HCT116 (cell line): ENCODE results near the gene PTPRC. TPM values are rescaled to one million over a fixed set of nuclear protein-coding genes. Genes with fewer than 3 reads are reported as not detected.

Experiments used
- ATAC-seq: fragments of 200-7000 bp; cut with Tn5 transposase; 2 replicates; pipeline ENCODE4 v1.9.1; 2020; ENCODE audit warnings: mild to moderate bottlenecking, moderate library complexity
- BruUV-seq: library from RNA; stranded (reverse); fragments of 400-500 nt; replicated peaks from 2 replicates; lab custom pipeline; 2021; lab: Mats Ljungman, UMichigan
- CTCF ChIA-PET: fragments of 300-600 bp; sonication (Branson Sonifier 250); formaldehyde crosslinking; loops from one replicate; lab custom pipeline; 2021; ENCODE audit warnings: antibody characterized with exemption; lab: Charles Lee
- POLR2A ChIA-PET: fragments of 300-600, 350-600 bp; sonication (Branson Sonifier 250); formaldehyde crosslinking; loops from one replicate; lab custom pipeline; 2021; ENCODE audit warnings: antibody characterized with exemption; lab: Charles Lee
- RAD21 ChIA-PET, 2 experiments: fragments of 300-600 bp; sonication (Branson Sonifier 250); formaldehyde crosslinking; loops; one replicate each; lab custom pipeline; 2023; ENCODE audit warnings: low total read pairs in 2 of 2; ENCODE audit not compliant: uncharacterized antibody in 2 of 2, unreplicated experiment in 2 of 2, low non-redundant PET in 1 of 2; lab: Charles Lee
- DNase-seq: peaks from one replicate; pipeline ENCODE4 v3.0.0-alpha.2; 2010; ENCODE audit warnings: low read depth, low spot score
- H2AFZ ChIP-seq: fragments of 200-600 bp; shearing (Covaris generic), sonication (generic); 2 replicates; pipeline ENCODE4 v1.6.1; 2017; ENCODE audit warnings: low read depth, mixed run types, mixed read lengths, antibody characterized with exemption, low read length; ENCODE audit not compliant: poor library complexity, severe bottlenecking
- H3K27ac ChIP-seq: 2 replicates; pipeline ENCODE4 v1.5.1; 2012; ENCODE audit warnings: low read depth, low read length
- H3K27me3 ChIP-seq: fragments of 200-600 bp; sonication (generic); 2 replicates; pipeline ENCODE4 v1.6.1; 2016; ENCODE audit warnings: mixed run types, low read length, mixed read lengths; ENCODE audit not compliant: insufficient read depth
- H3K36me3 ChIP-seq, 2 experiments: fragments of 200-500 bp in 1 of 2; fragments of 200-600 bp in 1 of 2; sonication (Bioruptor generic) in 1 of 2; sonication (generic) in 1 of 2; 2 replicates each; pipeline versions ENCODE4 v1.5.1 to v1.6.1; 2014 to 2016; ENCODE audit warnings: low read length in 2 of 2, inconsistent platforms in 1 of 2, mixed read lengths in 1 of 2, mixed run types in 1 of 2; ENCODE audit not compliant: insufficient read depth in 2 of 2, control insufficient read depth in 1 of 2
- H3K4me1 ChIP-seq, 2 experiments: fragments of 200-600 bp in 1 of 2; sonication (generic) in 1 of 2; 2 replicates each; pipeline versions ENCODE4 v1.5.1 to v1.6.1; 2012 to 2017; ENCODE audit warnings: low read length in 2 of 2, inconsistent platforms in 1 of 2, mild to moderate bottlenecking in 1 of 2, mixed read lengths in 1 of 2, mixed run types in 1 of 2, moderate library complexity in 1 of 2; ENCODE audit not compliant: insufficient read depth in 2 of 2, control insufficient read depth in 1 of 2
- H3K4me2 ChIP-seq: fragments of 200-600 bp; sonication (generic); 2 replicates; pipeline ENCODE4 v1.6.1; 2017; ENCODE audit warnings: mixed run types, low read length, mixed read lengths
- H3K4me3 ChIP-seq, 2 experiments: fragments of 200-600 bp in 1 of 2; sonication (generic) in 1 of 2; replicated peaks in 1 of 2; 2 replicates each; pipeline ENCODE4 v1.5.1; 2011 to 2016; ENCODE audit warnings: low read length in 2 of 2, control low read depth in 1 of 2, low read depth in 1 of 2, mild to moderate bottlenecking in 1 of 2, mixed read lengths in 1 of 2, mixed run types in 1 of 2
- H3K79me2 ChIP-seq: fragments of 200-600 bp; sonication (generic); 2 replicates; pipeline ENCODE4 v1.6.1; 2017; ENCODE audit warnings: mild to moderate bottlenecking, mixed run types, low read length, moderate library complexity, mixed read lengths; ENCODE audit not compliant: insufficient read depth
- H3K9ac ChIP-seq: fragments of 200-600 bp; sonication (generic); 2 replicates; pipeline ENCODE4 v1.6.1; 2016; ENCODE audit warnings: low read length, mixed read lengths
- H3K9me2 ChIP-seq: fragments of 200-600 bp; sonication (generic), shearing (Covaris generic); 2 replicates; pipeline ENCODE4 v1.6.1; 2017; ENCODE audit warnings: mixed run types, mild to moderate bottlenecking, moderate library complexity; ENCODE audit not compliant: insufficient read depth
- H3K9me3 ChIP-seq, 2 experiments: fragments of 200-500 bp in 1 of 2; fragments of 200-600 bp in 1 of 2; sonication (Bioruptor generic) in 1 of 2; sonication (generic) in 1 of 2; 2 replicates each; pipeline ENCODE4 v1.6.1; 2014 to 2017; ENCODE audit warnings: low read length in 2 of 2, mixed read lengths in 2 of 2, inconsistent platforms in 1 of 2, low read depth in 1 of 2, mild to moderate bottlenecking in 1 of 2, mixed run types in 1 of 2, moderate library complexity in 1 of 2; ENCODE audit not compliant: control insufficient read depth in 1 of 2, insufficient read depth in 1 of 2
- H4K20me1 ChIP-seq: fragments of 200-600 bp; sonication (generic), shearing (Covaris generic); 2 replicates; pipeline ENCODE4 v1.6.1; 2017; ENCODE audit warnings: mixed run types, mild to moderate bottlenecking, moderate library complexity; ENCODE audit not compliant: insufficient read depth
- CBX3 ChIP-seq: IDR thresholded peaks from 2 replicates; pipeline ENCODE4 v1.6.1; 2012; ENCODE audit warnings: low read depth
- CEBPB ChIP-seq: IDR thresholded peaks from 2 replicates; pipeline ENCODE4 v1.6.1; 2012; ENCODE audit warnings: low read depth
- CTCF ChIP-seq, 3 experiments: fragments of 200-600 bp in 1 of 3; sonication (generic) in 1 of 3; IDR thresholded peaks in 2 of 3; conservative IDR thresholded peaks in 1 of 3; 2 replicates each; pipeline ENCODE4 v1.5.1; 2012 to 2017; ENCODE audit warnings: low read depth in 2 of 3, low read length in 2 of 3, antibody characterized with exemption in 1 of 3, borderline replicate concordance in 1 of 3, control low read depth in 1 of 3, mild to moderate bottlenecking in 1 of 3, mixed read lengths in 1 of 3, mixed run types in 1 of 3, moderate library complexity in 1 of 3; ENCODE audit not compliant: insufficient read depth in 1 of 3
- EGR1 ChIP-seq: IDR thresholded peaks from 2 replicates; pipeline ENCODE4 v1.6.1; 2012; ENCODE audit warnings: low read depth
- EZH2 ChIP-seq: fragments of 200-600 bp; sonication (generic); IDR thresholded peaks from 2 replicates; pipeline ENCODE4 v1.6.1; 2017; ENCODE audit warnings: antibody characterized with exemption, mixed run types
- EZH2phosphoT487 ChIP-seq: fragments of 200-600 bp; IDR thresholded peaks from 2 replicates; pipeline ENCODE4 v1.6.1; 2018; ENCODE audit warnings: antibody characterized with exemption, borderline replicate concordance
- FOSL1 ChIP-seq: IDR thresholded peaks from 2 replicates; pipeline ENCODE4 v1.6.1; 2012; ENCODE audit warnings: low read depth
- POLR2AphosphoS5 ChIP-seq: IDR thresholded peaks from 2 replicates; pipeline ENCODE4 v1.6.1; 2011; ENCODE audit warnings: mild to moderate bottlenecking, low read depth, low read length, moderate library complexity
- REST ChIP-seq: IDR thresholded peaks from 2 replicates; pipeline ENCODE4 v1.6.1; 2012; ENCODE audit warnings: low read depth
- SP1 ChIP-seq: IDR thresholded peaks from 2 replicates; pipeline ENCODE4 v1.6.1; 2012; ENCODE audit warnings: low read depth
- SRF ChIP-seq: IDR thresholded peaks from 2 replicates; pipeline ENCODE4 v1.6.1; 2012; ENCODE audit warnings: low read depth
- intact Hi-C: fragments of 100-400 bp; cut with micrococcal nuclease; formaldehyde crosslinking; loops from 2 replicates; pipeline ENCODE4 v1.10.0; 2022
- total RNA-seq: library from RNA; stranded (reverse); gene quantifications from one replicate; pipeline ENCODE4 v1.2.1, GENCODE V29; 2021; ENCODE audit not compliant: unreplicated experiment

The PTPRC gene
- total RNA-seq, 1 experiment from 2014 or later, result 1.2 TPM

- Histone ChIP-seq H4K20me1 (no peaks in the 10 kb centered on the region), H3K36me3 (no peaks in the 10 kb centered on the region), H3K4me2 (no peak overlapping the region), H3K4me1 (no peaks in the 10 kb centered on the region), H3K27me3 (no peaks in the 10 kb centered on the region), H3K79me2 (no peaks in the 10 kb centered on the region), H3K9me2 (no peaks in the 10 kb centered on the region), H2AFZ (no peak overlapping the region), H3K27ac (no peak overlapping the region), H3K9me3 (no peaks in the 10 kb centered on the region), H3K9ac (no peak overlapping the region)
- RAD21 ChIA-PET, result no interaction called here
- ATAC-seq (no peak), DNase-seq (no peak)
- intact Hi-C loops, result no loop called here
- TF ChIP-seq EGR1, result no peak
- TF ChIP-seq SRF, result no peak
- no peak for TF ChIP-seq CBX3
- no peak for TF ChIP-seq POLR2AphosphoS5
- no peak for TF ChIP-seq SP1
- TF ChIP-seq REST, result no peak
- TF ChIP-seq FOSL1, result no peak
- TF ChIP-seq CEBPB, result no peak
- TF ChIP-seq EZH2phosphoT487, result no peak
- TF ChIP-seq EZH2, result no peak
- TF ChIP-seq CTCF (IDR thresholded peaks at IDR 0.05 in 2 of 3, conservative IDR thresholded peaks at IDR 0.05 in 1 of 3; ENCODE audit: borderline replicate concordance in 1 of 3, insufficient read depth in 1 of 3, low read depth in 2 of 3, low read length in 2 of 3), result no peak
- TF ChIP-seq, all 23 proteins: peak for 0
- BruUV-seq, result no TSS peak
- ChIA-PET POLR2A (no interaction called here), CTCF (no interaction called here)
- H3K4me3 ChIP-seq, result no peak overlapping the region
These were observed 155.7 kb downstream of the PTPRC start for GRCh38 chr1:198794498-198794897.
